HK-2 (cell line): ENCODE data around the gene PPP1R1B.

Experiments used
- DNase-seq: peaks from one replicate; pipeline ENCODE4 v3.0.0-alpha.2; 2018; ENCODE audit not compliant: unreplicated experiment

The PPP1R1B gene

GRCh38 chr17:39683295-39683939, 56.7 kb downstream of the PPP1R1B start:
- DNase-seq: no peak

DNA sequence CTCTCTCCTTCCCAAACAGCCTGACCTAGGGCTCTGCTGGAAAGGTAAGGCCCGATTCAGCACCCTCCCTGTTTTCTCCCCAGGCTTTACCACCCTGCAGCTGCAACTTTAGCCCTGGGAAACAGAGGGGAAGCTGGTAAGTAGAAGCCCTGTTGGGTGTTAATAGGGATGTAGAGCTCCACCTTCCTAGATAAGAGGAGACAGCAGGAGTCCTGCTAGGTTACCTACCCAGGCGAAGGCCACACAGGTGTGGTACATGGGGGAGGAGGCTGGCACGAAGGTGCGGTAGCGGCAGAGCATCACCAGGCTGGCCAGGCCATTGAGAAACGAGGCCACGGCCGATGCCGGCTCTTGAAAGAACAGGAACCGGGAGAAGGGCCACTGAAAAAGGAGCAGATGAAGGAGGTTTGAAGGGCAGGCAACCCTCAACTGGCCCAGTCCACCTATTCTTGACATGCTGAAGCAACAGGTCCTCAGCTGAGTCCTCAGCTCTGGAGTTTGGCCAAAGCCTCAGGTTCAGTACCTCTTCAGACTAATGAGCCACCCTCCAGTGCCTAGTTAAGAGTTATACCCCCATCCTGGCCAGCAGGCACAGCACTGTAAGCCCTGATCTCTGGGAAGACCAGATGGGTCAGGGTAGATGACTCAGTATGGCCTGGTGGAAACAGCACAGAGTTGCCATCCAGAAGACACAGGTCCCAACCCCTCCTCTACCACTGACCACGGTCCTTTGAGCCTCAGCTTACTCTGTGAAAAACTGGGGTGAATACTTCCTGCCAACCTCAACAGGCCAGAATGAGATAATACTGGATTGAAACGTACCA, 57.8 kb downstream of the PPP1R1B start:
- no peak for DNase-seq
